B cell (primary cell): ENCODE results near the gene BIN2. TPM values are rescaled to one million over a fixed set of nuclear protein-coding genes. Genes with fewer than 3 reads are reported as not detected.
"Not testable (repeated sequence)": the region's sequence is repeated elsewhere in the genome, so short reads cannot be mapped to it uniquely, and the experiment has no call there.

Source experiments
- ATAC-seq: fragments of 200-7000 bp; cut with Tn5 transposase; one replicate; pipeline ENCODE4 v1.10.0; 2021; ENCODE audit warnings: low read depth, mild to moderate bottlenecking, moderate number of reproducible peaks, moderate library complexity
- CTCF ChIA-PET: fragments of 350-600 bp; sonication (Branson Sonifier 250); formaldehyde crosslinking; loops from one replicate; lab custom pipeline; 2021; ENCODE audit warnings: antibody characterized with exemption, inconsistent platforms; lab: Charles Lee
- POLR2A ChIA-PET: fragments of 350-600 bp; sonication (Branson Sonifier 250); formaldehyde crosslinking; loops from one replicate; lab custom pipeline; 2021; ENCODE audit warnings: antibody characterized with exemption; lab: Charles Lee
- DNase-seq: peaks from one replicate; pipeline ENCODE4 v3.0.0; 2013
- H2AFZ ChIP-seq: 2 replicates; pipeline ENCODE4 v1.6.1; 2012; ENCODE audit warnings: mild to moderate bottlenecking, low read depth, low read length; ENCODE audit not compliant: insufficient read depth, poor library complexity, severe bottlenecking
- H3K27ac ChIP-seq, 2 donors: 1 replicate in 1 of 2; 2 replicates in 1 of 2; pipeline ENCODE4 v1.5.1; 2012 to 2013; ENCODE audit warnings: low read length in 2 of 2, mild to moderate bottlenecking in 2 of 2, moderate library complexity in 1 of 2
- H3K27me3 ChIP-seq, 4 experiments: fragments of 200-600 bp in 1 of 4; sonication (generic) in 1 of 4; replicated peaks in 1 of 4; 1 replicate in 2 of 4; 2 replicates in 2 of 4; pipeline versions ENCODE4 v1.6.1 to v1.7.0; 2013 to 2016; ENCODE audit warnings: low read length in 3 of 4, mild to moderate bottlenecking in 2 of 4, mixed read lengths in 1 of 4, moderate library complexity in 1 of 4; ENCODE audit not compliant: insufficient read depth in 4 of 4, control insufficient read depth in 3 of 4; ENCODE audit errors: control extremely low read depth in 1 of 4
- H3K36me3 ChIP-seq, 2 experiments: replicated peaks in 1 of 2; 1 replicate in 1 of 2; 2 replicates in 1 of 2; pipeline versions ENCODE4 v1.6.1 to v1.7.1; 2013; ENCODE audit warnings: low read length in 1 of 2; ENCODE audit not compliant: insufficient read depth in 2 of 2, control insufficient read depth in 1 of 2; ENCODE audit errors: control extremely low read depth in 1 of 2, extremely low read depth in 1 of 2
- H3K4me1 ChIP-seq, 2 donors: fragments of 200-600 bp in 1 of 2; sonication (generic) in 1 of 2; 1 replicate in 1 of 2; 2 replicates in 1 of 2; pipeline versions ENCODE4 v1.5.1 to v1.6.1; 2013 to 2017; ENCODE audit warnings: low read length in 2 of 2; ENCODE audit not compliant: control insufficient read depth in 2 of 2, insufficient read depth in 2 of 2
- H3K4me2 ChIP-seq: replicated peaks from 2 replicates; pipeline ENCODE3; 2012; ENCODE audit warnings: mild to moderate bottlenecking, low read depth, low read length; ENCODE audit not compliant: poor library complexity, severe bottlenecking
- H3K4me3 ChIP-seq, 5 experiments: fragments of 200-600 bp in 1 of 5; sonication (generic) in 1 of 5; 1 replicate in 3 of 5; 2 replicates in 2 of 5; pipeline versions ENCODE4 v1.5.1 to v1.7.0; 2011 to 2016; ENCODE audit warnings: low read length in 4 of 5, mild to moderate bottlenecking in 4 of 5, low read depth in 2 of 5, control low read depth in 1 of 5, moderate library complexity in 1 of 5; ENCODE audit not compliant: insufficient read depth in 1 of 5; ENCODE audit errors: control extremely low read depth in 1 of 5, extremely low read depth in 1 of 5
- H3K79me2 ChIP-seq: fragments of 200-600 bp; sonication (generic); one replicate; pipeline ENCODE4 v1.6.0; 2016; ENCODE audit warnings: low read length; ENCODE audit not compliant: control insufficient read depth, insufficient read depth
- H3K9ac ChIP-seq: fragments of 200-600 bp; sonication (generic); 2 replicates; pipeline ENCODE4 v1.6.1; 2017; ENCODE audit warnings: mild to moderate bottlenecking, low read length, moderate library complexity
- H3K9me3 ChIP-seq, 3 donors: one replicate each; pipeline versions ENCODE4 v1.6.1 to v1.7.1; 2013; ENCODE audit warnings: low read length in 2 of 3; ENCODE audit not compliant: control insufficient read depth in 2 of 3, insufficient read depth in 1 of 3; ENCODE audit errors: control extremely low read depth in 1 of 3
- H4K20me1 ChIP-seq: 2 replicates; pipeline ENCODE4 v1.6.0; 2012; ENCODE audit warnings: mild to moderate bottlenecking, low read length; ENCODE audit not compliant: insufficient read depth, control insufficient read depth, poor library complexity, severe bottlenecking
- H3K27ac Mint-ChIP-seq: one replicate; pipeline ENCODE4 v1.8.0; 2021; ENCODE audit warnings: mixed read lengths
- H3K27me3 Mint-ChIP-seq: one replicate; pipeline ENCODE4 v1.8.0; 2021; ENCODE audit warnings: mixed read lengths
- H3K4me1 Mint-ChIP-seq: one replicate; pipeline ENCODE4 v1.8.0; 2021; ENCODE audit warnings: mixed read lengths
- H3K4me3 Mint-ChIP-seq: one replicate; pipeline ENCODE4 v1.8.0; 2021; ENCODE audit warnings: mixed read lengths
- H3K9me3 Mint-ChIP-seq: one replicate; pipeline ENCODE4 v1.8.0; 2022; ENCODE audit warnings: mixed read lengths; ENCODE audit not compliant: insufficient read depth
- EZH2 ChIP-seq: IDR thresholded peaks from 2 replicates; pipeline ENCODE4 v1.6.1; 2012; ENCODE audit warnings: borderline replicate concordance, low read depth, mild to moderate bottlenecking, moderate library complexity, low read length; ENCODE audit not compliant: insufficient read depth, poor library complexity, severe bottlenecking
- WGBS: methylation state at CpG from one replicate; pipeline ENCODE4 v1.1.5; 2013; ENCODE audit warnings: missing lambda C conversion rate; ENCODE audit not compliant: insufficient coverage; 5-methylcytosine and 5-hydroxymethylcytosine counted together
- intact Hi-C: fragments of 100-400 bp; cut with micrococcal nuclease; formaldehyde crosslinking; loops from one replicate; pipeline ENCODE4 v1.10.0; 2022
- polyA plus RNA-seq: library from polyadenylated mRNA; depleted of rRNA; stranded (reverse); fragments of >200 nt; gene quantifications from 2 replicates; pipeline ENCODE4 v1.2.3, GENCODE V29; 2012
- total RNA-seq, 2 donors: library from RNA; stranded (reverse); fragments of 120-200 nt in 1 of 2; gene quantifications; 1 replicate in 1 of 2; 2 replicates in 1 of 2; pipeline versions ENCODE4 v1.2.3 to v1.2.4, GENCODE V29; 2013 to 2022
- TF ChIP-seq, protein P1 (sequence below): fragments of 200-600 bp; IDR thresholded peaks from one replicate; pipeline ENCODE4 v1.8.0; 2022; ENCODE audit warnings: antibody characterized with exemption, mild to moderate bottlenecking

The BIN2 gene
- total and polyA plus RNA-seq, 2 donors (not counting 1 experiment from before 2014, with no cell fraction given): 41.5 to 100 TPM

GRCh38 chr12:51318846-51319599 lies 5.0 kb downstream of the BIN2 start:
- Mint-ChIP-seq H3K4me3 (peak overlapping the region; percentile 89), H3K27me3 (no peaks in the 10 kb centered on the region), H3K9me3 (no peaks in the 10 kb centered on the region), H3K4me1 (peaks cover 73% of the 10 kb centered on the region), H3K27ac (peak overlapping the region; percentile 99)
- peak overlapping the region; percentile 61 for H3K9ac ChIP-seq
- TF ChIP-seq, protein P1, sequence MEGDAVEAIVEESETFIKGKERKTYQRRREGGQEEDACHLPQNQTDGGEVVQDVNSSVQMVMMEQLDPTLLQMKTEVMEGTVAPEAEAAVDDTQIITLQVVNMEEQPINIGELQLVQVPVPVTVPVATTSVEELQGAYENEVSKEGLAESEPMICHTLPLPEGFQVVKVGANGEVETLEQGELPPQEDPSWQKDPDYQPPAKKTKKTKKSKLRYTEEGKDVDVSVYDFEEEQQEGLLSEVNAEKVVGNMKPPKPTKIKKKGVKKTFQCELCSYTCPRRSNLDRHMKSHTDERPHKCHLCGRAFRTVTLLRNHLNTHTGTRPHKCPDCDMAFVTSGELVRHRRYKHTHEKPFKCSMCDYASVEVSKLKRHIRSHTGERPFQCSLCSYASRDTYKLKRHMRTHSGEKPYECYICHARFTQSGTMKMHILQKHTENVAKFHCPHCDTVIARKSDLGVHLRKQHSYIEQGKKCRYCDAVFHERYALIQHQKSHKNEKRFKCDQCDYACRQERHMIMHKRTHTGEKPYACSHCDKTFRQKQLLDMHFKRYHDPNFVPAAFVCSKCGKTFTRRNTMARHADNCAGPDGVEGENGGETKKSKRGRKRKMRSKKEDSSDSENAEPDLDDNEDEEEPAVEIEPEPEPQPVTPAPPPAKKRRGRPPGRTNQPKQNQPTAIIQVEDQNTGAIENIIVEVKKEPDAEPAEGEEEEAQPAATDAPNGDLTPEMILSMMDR: no peak
- TF ChIP-seq EZH2: no peak
- peaks cover 0 to 1% (median 0%) of the 10 kb centered on the region in 3 donors for H3K9me3 ChIP-seq
- H3K79me2 ChIP-seq: peaks cover 90% of the 10 kb centered on the region
- intact Hi-C loops: no loop called here
- peak; percentile 58 for DNase-seq
- no peaks in the 10 kb centered on the region for H4K20me1 ChIP-seq
- peak overlapping the region; percentile 55 to 88 for H3K27ac ChIP-seq
- peaks cover 0 to 22% of the 10 kb centered on the region in 2 experiments for H3K36me3 ChIP-seq
- whole genome bisulfite sequencing: no CpG with 5 or more reads among the region's 3 CpGs
- H3K4me3 ChIP-seq: peak overlapping the region in 4 of 5 experiments; percentile 31 to 60 (median 47)
- no peaks in the 10 kb centered on the region for H3K27me3 ChIP-seq
- CTCF ChIA-PET: interaction anchor here (0.9 to 11.9 kb wide), 8 partner anchors 10 to 55 kb away, joined by 3 to 148 read pairs (median 5); partner anchors contain the start of gene SMAGP
- peak overlapping the region; percentile 83 for H3K4me2 ChIP-seq
- ATAC-seq: peak; percentile 48
- H2AFZ ChIP-seq: peak overlapping the region; percentile 63
- POLR2A ChIA-PET: interaction anchor here (0.6 to 1.9 kb wide), 7 partner anchors 11 to 235 kb away, joined by 3 to 8 read pairs (median 4); partner anchors contain the start of gene CSRNP2
- peaks cover 55 to 62% of the 10 kb centered on the region in 2 donors for H3K4me1 ChIP-seq

GRCh38 chr12:51318057-51318806 lies 5.7 kb downstream of the BIN2 start:
- WGBS: 87% methylated on average over 3 of the region's 8 CpGs
- DNase-seq, H3K27me3 Mint-ChIP-seq, intact Hi-C loops, H4K20me1 ChIP-seq, H3K9me3 Mint-ChIP-seq, H3K27me3 ChIP-seq, H3K9me3 ChIP-seq, ATAC-seq: not testable (repeated sequence)
- Histone ChIP-seq H3K9ac (peak overlapping the region; percentile 61), H3K79me2 (peaks cover 89% of the 10 kb centered on the region), H3K4me1 (peaks cover 55 to 61% of the 10 kb centered on the region in 2 donors), H3K27ac (peak overlapping the region; percentile 55 to 88), H2AFZ (peak overlapping the region; percentile 63), H3K4me2 (peak overlapping the region; percentile 83), H3K36me3 (peaks cover 3 to 27% of the 10 kb centered on the region in 2 experiments), H3K4me3 (peak overlapping the region in 3 of 5 experiments; percentile 37 to 60 (median 57))
- ChIA-PET CTCF (interaction anchor here (0.9 to 11.9 kb wide), 8 partner anchors 10 to 54 kb away, joined by 3 to 148 read pairs (median 5); partner anchors contain the start of gene SMAGP), POLR2A (interaction anchor here (0.6 to 0.9 kb wide), 6 partner anchors 11 to 80 kb away, joined by 3 to 8 read pairs (median 4); no protein-coding TSS in a partner anchor)
- peaks cover 65% of the 10 kb centered on the region for H3K4me1 Mint-ChIP-seq
- peak overlapping the region; percentile 89 for H3K4me3 Mint-ChIP-seq
- H3K27ac Mint-ChIP-seq: peak overlapping the region; percentile 99
